IMR-90 (cell line): ENCODE data around the gene SERPINE2. TPM values are rescaled to one million over a fixed set of nuclear protein-coding genes. Genes with fewer than 3 reads are reported as not detected.

Experiments
- ATAC-seq: fragments of 200-7000 bp; cut with Tn5 transposase; 2 replicates; pipeline ENCODE4 v1.9.1; 2020; ENCODE audit warnings: low read depth, mild to moderate bottlenecking, moderate library complexity
- BruUV-seq: library from RNA; stranded (reverse); fragments of 400-500 nt; replicated peaks from 2 replicates; lab custom pipeline; 2021; lab: Mats Ljungman, UMichigan
- CTCF ChIA-PET: fragments of 300-600 bp; formaldehyde crosslinking; extraction: SDS; loops from one replicate; lab custom pipeline; 2021; ENCODE audit warnings: antibody characterized with exemption; lab: Yijun Ruan, JAX
- POLR2A ChIA-PET: fragments of 300-600 bp; sonication (Branson Sonifier 250); formaldehyde crosslinking; loops from one replicate; lab custom pipeline; 2022; ENCODE audit warnings: antibody characterized with exemption; ENCODE audit not compliant: unreplicated experiment; lab: Charles Lee
- DNase-seq: peaks from one replicate; pipeline ENCODE4 v3.0.0; 2013
- H2AFZ ChIP-seq: replicated peaks from 2 replicates; pipeline ENCODE3; 2013; ENCODE audit warnings: low read length, mild to moderate bottlenecking; ENCODE audit not compliant: poor library complexity
- H2AK5ac ChIP-seq: 2 replicates; pipeline ENCODE4 v1.6.1; 2013; ENCODE audit warnings: low read depth, low read length, inconsistent platforms
- H2AK9ac ChIP-seq: replicated peaks from 2 replicates; pipeline ENCODE3; 2013; ENCODE audit warnings: mild to moderate bottlenecking, low read depth, low read length, moderate library complexity; ENCODE audit not compliant: poor library complexity
- H2BK120ac ChIP-seq: 2 replicates; pipeline ENCODE4 v1.6.1; 2013; ENCODE audit warnings: low read depth, low read length, inconsistent platforms
- H2BK15ac ChIP-seq: 3 replicates; pipeline ENCODE4 v1.6.1; 2013; ENCODE audit warnings: low read depth, low read length, inconsistent platforms
- H2BK20ac ChIP-seq: 2 replicates; pipeline ENCODE4 v1.6.1; 2013; ENCODE audit warnings: low read depth, mild to moderate bottlenecking, inconsistent platforms, low read length, moderate library complexity
- H2BK5ac ChIP-seq: 2 replicates; pipeline ENCODE4 v1.6.1; 2013; ENCODE audit warnings: mild to moderate bottlenecking, low read depth, low read length, inconsistent platforms; ENCODE audit not compliant: poor library complexity, severe bottlenecking
- H3K14ac ChIP-seq: replicated peaks from 2 replicates; pipeline ENCODE4 v1.6.1; 2013; ENCODE audit warnings: low read depth, low read length, inconsistent platforms
- H3K18ac ChIP-seq: 2 replicates; pipeline ENCODE4 v1.6.1; 2013; ENCODE audit warnings: low read depth, low read length, control low read depth
- H3K23ac ChIP-seq: 2 replicates; pipeline ENCODE4 v1.6.1; 2013; ENCODE audit warnings: low read depth, low read length, inconsistent platforms
- H3K27ac ChIP-seq: 2 replicates; pipeline ENCODE4 v1.5.1; 2013; ENCODE audit warnings: mild to moderate bottlenecking, control low read depth, low read length; ENCODE audit not compliant: insufficient read depth
- H3K27me3 ChIP-seq: 2 replicates; pipeline ENCODE4 v1.6.1; 2013; ENCODE audit warnings: low read length; ENCODE audit not compliant: control insufficient read depth, insufficient read depth
- H3K36me3 ChIP-seq: 2 replicates; pipeline ENCODE4 v1.6.1; 2013; ENCODE audit warnings: low read length, mixed read lengths; ENCODE audit not compliant: control insufficient read depth, insufficient read depth
- H3K4ac ChIP-seq: 2 replicates; pipeline ENCODE4 v1.6.1; 2013; ENCODE audit warnings: low read depth, low read length, inconsistent platforms
- H3K4me1 ChIP-seq: 2 replicates; pipeline ENCODE4 v1.6.1; 2013; ENCODE audit warnings: low read length, mixed read lengths; ENCODE audit not compliant: control insufficient read depth, insufficient read depth
- H3K4me2 ChIP-seq: 2 replicates; pipeline ENCODE4 v1.6.1; 2013; ENCODE audit warnings: low read depth, mild to moderate bottlenecking, control low read depth, low read length, moderate library complexity
- H3K4me3 ChIP-seq: 2 replicates; pipeline ENCODE4 v1.5.1; 2013; ENCODE audit warnings: low read depth, mild to moderate bottlenecking, control low read depth, low read length, moderate library complexity; ENCODE audit not compliant: insufficient read depth
- H3K56ac ChIP-seq: 2 replicates; pipeline ENCODE4 v1.6.1; 2013; ENCODE audit warnings: low read length, inconsistent platforms; ENCODE audit not compliant: insufficient read depth; ENCODE audit errors: extremely low read depth
- H3K79me1 ChIP-seq, 2 experiments: 2 replicates each; pipeline ENCODE4 v1.6.1; 2013; ENCODE audit warnings: low read length in 2 of 2, inconsistent platforms in 1 of 2, low read depth in 1 of 2
- H3K9ac ChIP-seq: 2 replicates; pipeline ENCODE4 v1.6.1; 2013; ENCODE audit warnings: low read depth, low read length, control low read depth
- H3K9me1 ChIP-seq: 2 replicates; pipeline ENCODE4 v1.6.1; 2013; ENCODE audit warnings: low read length, inconsistent platforms; ENCODE audit not compliant: insufficient read depth
- H3K9me3 ChIP-seq: 2 replicates; pipeline ENCODE4 v1.6.1; 2013; ENCODE audit warnings: low read length; ENCODE audit not compliant: control insufficient read depth, insufficient read depth
- H4K20me1 ChIP-seq: 2 replicates; pipeline ENCODE4 v1.6.1; 2013; ENCODE audit warnings: low read length, inconsistent platforms; ENCODE audit not compliant: insufficient read depth
- H4K5ac ChIP-seq: 2 replicates; pipeline ENCODE4 v1.6.1; 2013; ENCODE audit warnings: mild to moderate bottlenecking, low read depth, low read length, control low read depth
- H4K8ac ChIP-seq, 2 experiments: 2 replicates each; pipeline ENCODE4 v1.6.1; 2013; ENCODE audit warnings: low read depth in 2 of 2, low read length in 2 of 2, control low read depth in 1 of 2, inconsistent platforms in 1 of 2
- H4K91ac ChIP-seq: 2 replicates; pipeline ENCODE4 v1.6.1; 2013; ENCODE audit warnings: low read depth, low read length, inconsistent platforms; ENCODE audit not compliant: insufficient read depth
- BHLHE40 ChIP-seq: fragments of 150-350 bp; IDR thresholded peaks from 2 replicates; pipeline ENCODE4 v1.6.1; 2016; ENCODE audit warnings: mild to moderate bottlenecking, low read depth, low read length
- CEBPB ChIP-seq: IDR thresholded peaks from 2 replicates; pipeline ENCODE4 v1.6.1; 2012; ENCODE audit warnings: low read depth, low read length, improper control_type of control experiment
- CHD1 ChIP-seq: IDR thresholded peaks from 2 replicates; pipeline ENCODE4 v1.6.1; 2012; ENCODE audit warnings: low read depth, low read length, improper control_type of control experiment
- FOS ChIP-seq: fragments of 150-350 bp; IDR thresholded peaks from 2 replicates; pipeline ENCODE4 v1.6.1; 2016; ENCODE audit warnings: low read depth, low read length
- MAFK ChIP-seq: IDR thresholded peaks from 2 replicates; pipeline ENCODE4 v1.6.1; 2012; ENCODE audit warnings: low read depth, low read length, improper control_type of control experiment
- MAZ ChIP-seq: IDR thresholded peaks from 2 replicates; pipeline ENCODE4 v1.6.1; 2012; ENCODE audit warnings: low read depth, mild to moderate bottlenecking, low read length, improper control_type of control experiment, moderate library complexity, borderline replicate concordance
- MXI1 ChIP-seq: IDR thresholded peaks from 2 replicates; pipeline ENCODE4 v1.6.1; 2012; ENCODE audit warnings: low read depth, mild to moderate bottlenecking, low read length, moderate library complexity, borderline replicate concordance
- NFE2L2 ChIP-seq: fragments of 150-350 bp; IDR thresholded peaks from 2 replicates; pipeline ENCODE4 v1.6.1; 2016; ENCODE audit warnings: low read depth, mild to moderate bottlenecking, low read length
- POLR2A ChIP-seq: IDR thresholded peaks from 2 replicates; pipeline ENCODE4 v1.6.1; 2012; ENCODE audit warnings: mild to moderate bottlenecking, low read depth, low read length
- RAD21 ChIP-seq: IDR thresholded peaks from 2 replicates; pipeline ENCODE4 v1.6.1; 2012; ENCODE audit warnings: low read length, improper control_type of control experiment
- RCOR1 ChIP-seq: IDR thresholded peaks from 2 replicates; pipeline ENCODE4 v1.6.1; 2012; ENCODE audit warnings: mild to moderate bottlenecking, low read length, improper control_type of control experiment; ENCODE audit not compliant: insufficient replicate concordance
- RFX5 ChIP-seq: IDR thresholded peaks from 2 replicates; pipeline ENCODE4 v1.8.0; 2012; ENCODE audit warnings: low read depth, mild to moderate bottlenecking, low read length, moderate library complexity
- SMC3 ChIP-seq: fragments of 150-350 bp; IDR thresholded peaks from 2 replicates; pipeline ENCODE4 v1.6.1; 2016; ENCODE audit warnings: low read depth, mild to moderate bottlenecking, antibody characterized with exemption, low read length, moderate library complexity
- WGBS, 2 experiments: methylation state at CpG; one replicate each; pipeline versions ENCODE4 v1.1.5 to v1.1.7; 2013; ENCODE audit warnings: missing lambda C conversion rate in 2 of 2; ENCODE audit not compliant: insufficient read length in 1 of 2; ENCODE audit errors: extremely low coverage in 2 of 2; 5-methylcytosine and 5-hydroxymethylcytosine counted together
- dilution Hi-C: fragments of 300-500 bp; cut with HindIII; formaldehyde crosslinking; loops from one replicate; pipeline ENCODE4 v1.14.3; 2018; ENCODE audit warnings: low sequenced_read_pairs; ENCODE audit not compliant: unreplicated experiment
- in situ Hi-C: fragments of 300-500 bp; cut with MboI; formaldehyde crosslinking; loops from 3 replicates; pipeline ENCODE4 v1.14.3; 2019; ENCODE audit warnings: low sequenced_read_pairs, inconsistent platforms, mixed read lengths
- intact Hi-C: fragments of 100-400 bp; cut with micrococcal nuclease; formaldehyde crosslinking; loops from 2 replicates; pipeline ENCODE4 v1.10.0; 2022
- polyA plus RNA-seq, 3 experiments: library from polyadenylated mRNA; depleted of rRNA; stranded (reverse); fragments of >200 nt; gene quantifications; 2 replicates each; pipeline ENCODE4 v1.2.3, GENCODE V29; 2012; ENCODE audit warnings: low replicate concordance in 1 of 3
- total RNA-seq: library from RNA; depleted of rRNA; stranded (reverse); fragments of >200 nt; gene quantifications from 2 replicates; pipeline ENCODE4 v1.2.3, GENCODE V29; 2012
- TF ChIP-seq, protein P1 (sequence below): fragments of 150-350 bp; IDR thresholded peaks from 2 replicates; pipeline ENCODE4 v1.6.1; 2017; ENCODE audit warnings: mild to moderate bottlenecking, antibody characterized with exemption, low read length, low read depth
- TF ChIP-seq, protein P2 (sequence below): conservative IDR thresholded peaks from 2 replicates; pipeline ENCODE4 v1.5.1; 2012; ENCODE audit warnings: mild to moderate bottlenecking, low read depth, low read length, improper control_type of control experiment
- TF ChIP-seq, protein P3 (sequence below): fragments of 150-350 bp; IDR thresholded peaks from 2 replicates; pipeline ENCODE4 v1.6.1; 2016; ENCODE audit warnings: low read depth, mild to moderate bottlenecking, low read length, moderate library complexity, borderline replicate concordance

SERPINE2 gene
- total and polyA plus RNA-seq, 2 of the 4 experiments (the other 2 are of a cell fraction): 24.0 to 62.7 TPM

DNA sequence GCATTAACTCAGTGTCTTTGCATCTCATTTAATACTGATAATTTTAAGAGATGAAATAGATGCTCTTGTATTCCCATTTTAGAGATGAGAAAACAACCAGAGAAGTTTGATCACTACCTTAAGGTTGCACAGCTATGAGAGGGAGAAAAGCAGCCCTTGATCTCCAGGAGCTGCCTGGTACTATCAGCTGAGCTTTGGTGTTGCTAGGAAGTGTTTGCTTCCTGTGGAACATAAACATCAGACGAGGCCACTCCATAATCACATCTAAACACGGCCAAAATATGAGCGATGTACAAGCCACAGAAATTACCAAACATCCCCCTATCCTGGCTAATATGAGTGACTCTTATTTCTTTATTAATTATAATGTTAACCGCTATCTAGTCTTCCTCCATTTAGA is 93.3 kb downstream of the SERPINE2 start:
- TF ChIP-seq SMC3 (no peak), MXI1 (no peak), MAZ (no peak), RCOR1 (no peak), MAFK (no peak), CHD1 (no peak), POLR2A (no peak), BHLHE40 (no peak), NFE2L2 (no peak), RAD21 (no peak), FOS (no peak), CEBPB (no peak), RFX5 (no peak)
- TF ChIP-seq, protein P1, sequence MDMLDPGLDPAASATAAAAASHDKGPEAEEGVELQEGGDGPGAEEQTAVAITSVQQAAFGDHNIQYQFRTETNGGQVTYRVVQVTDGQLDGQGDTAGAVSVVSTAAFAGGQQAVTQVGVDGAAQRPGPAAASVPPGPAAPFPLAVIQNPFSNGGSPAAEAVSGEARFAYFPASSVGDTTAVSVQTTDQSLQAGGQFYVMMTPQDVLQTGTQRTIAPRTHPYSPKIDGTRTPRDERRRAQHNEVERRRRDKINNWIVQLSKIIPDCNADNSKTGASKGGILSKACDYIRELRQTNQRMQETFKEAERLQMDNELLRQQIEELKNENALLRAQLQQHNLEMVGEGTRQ: no peak
- TF ChIP-seq, protein P2, sequence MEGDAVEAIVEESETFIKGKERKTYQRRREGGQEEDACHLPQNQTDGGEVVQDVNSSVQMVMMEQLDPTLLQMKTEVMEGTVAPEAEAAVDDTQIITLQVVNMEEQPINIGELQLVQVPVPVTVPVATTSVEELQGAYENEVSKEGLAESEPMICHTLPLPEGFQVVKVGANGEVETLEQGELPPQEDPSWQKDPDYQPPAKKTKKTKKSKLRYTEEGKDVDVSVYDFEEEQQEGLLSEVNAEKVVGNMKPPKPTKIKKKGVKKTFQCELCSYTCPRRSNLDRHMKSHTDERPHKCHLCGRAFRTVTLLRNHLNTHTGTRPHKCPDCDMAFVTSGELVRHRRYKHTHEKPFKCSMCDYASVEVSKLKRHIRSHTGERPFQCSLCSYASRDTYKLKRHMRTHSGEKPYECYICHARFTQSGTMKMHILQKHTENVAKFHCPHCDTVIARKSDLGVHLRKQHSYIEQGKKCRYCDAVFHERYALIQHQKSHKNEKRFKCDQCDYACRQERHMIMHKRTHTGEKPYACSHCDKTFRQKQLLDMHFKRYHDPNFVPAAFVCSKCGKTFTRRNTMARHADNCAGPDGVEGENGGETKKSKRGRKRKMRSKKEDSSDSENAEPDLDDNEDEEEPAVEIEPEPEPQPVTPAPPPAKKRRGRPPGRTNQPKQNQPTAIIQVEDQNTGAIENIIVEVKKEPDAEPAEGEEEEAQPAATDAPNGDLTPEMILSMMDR: no peak
- TF ChIP-seq, protein P3, sequence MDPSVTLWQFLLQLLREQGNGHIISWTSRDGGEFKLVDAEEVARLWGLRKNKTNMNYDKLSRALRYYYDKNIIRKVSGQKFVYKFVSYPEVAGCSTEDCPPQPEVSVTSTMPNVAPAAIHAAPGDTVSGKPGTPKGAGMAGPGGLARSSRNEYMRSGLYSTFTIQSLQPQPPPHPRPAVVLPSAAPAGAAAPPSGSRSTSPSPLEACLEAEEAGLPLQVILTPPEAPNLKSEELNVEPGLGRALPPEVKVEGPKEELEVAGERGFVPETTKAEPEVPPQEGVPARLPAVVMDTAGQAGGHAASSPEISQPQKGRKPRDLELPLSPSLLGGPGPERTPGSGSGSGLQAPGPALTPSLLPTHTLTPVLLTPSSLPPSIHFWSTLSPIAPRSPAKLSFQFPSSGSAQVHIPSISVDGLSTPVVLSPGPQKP: no peak
- Histone ChIP-seq H3K18ac (no peak overlapping the region), H3K27ac (no peak overlapping the region), H3K9ac (no peak overlapping the region), H2AFZ (no peak overlapping the region), H3K9me3 (no peaks in the 10 kb centered on the region), H3K4me1 (peaks cover 9% of the 10 kb centered on the region), H3K4me3 (no peak overlapping the region), H2BK5ac (no peak overlapping the region), H2BK15ac (no peak overlapping the region), H3K14ac (no peak overlapping the region), H4K91ac (no peak overlapping the region), H2BK120ac (no peak overlapping the region), H3K4me2 (no peak overlapping the region), H3K27me3 (no peaks in the 10 kb centered on the region), H2BK20ac (no peak overlapping the region), H3K9me1 (peaks cover 11% of the 10 kb centered on the region), H4K20me1 (peaks cover 17% of the 10 kb centered on the region), H3K56ac (no peak overlapping the region), H4K8ac (peak overlapping the region in 1 of 2 experiments; percentile 54; a peak in 1 of 4 replicates), H2AK5ac (0 out of 2 replicates have a peak overlapping the region, but pooled peaks have one; percentile 31), H3K23ac (peak overlapping the region; percentile 26; the same call in 1 of the 2 replicates), H3K36me3 (no peaks in the 10 kb centered on the region), H2AK9ac (no peak overlapping the region), H3K4ac (no peak overlapping the region), H4K5ac (no peak overlapping the region), H3K79me1 (peaks cover 7 to 21% of the 10 kb centered on the region in 2 experiments; a peak in 3 of 4 replicates)
- WGBS, 2 experiments: no CpG with 5 or more reads among the region's 4 CpGs
- ATAC-seq: no peak
- dilution Hi-C loops: no loop called here
- ChIA-PET CTCF (no interaction called here), POLR2A (no interaction called here)
- no peak for DNase-seq
- intact Hi-C loops: loop anchor here (10.0 kb wide), 1 partner anchor 251 kb away; no protein-coding TSS in a partner anchor
- in situ Hi-C loops: no loop called here
- no TSS peak for BruUV-seq
